ENCODE results near the gene CENPC.
"Not testable (repeated sequence)": the region's sequence is repeated elsewhere in the genome, so short reads cannot be mapped to it uniquely, and the experiment has no call there.

CENPC gene

GRCh38 chr4:67558493-67558892 is 13.2 kb upstream of the CENPC start, which contains the start of gene STAP1:
Gene STAP1 (plus strand): TSS chr4:67558727. CDS start chr4:67558810, 83 bp downstream.
- no peak within 1 kb of the TSS for H3K4me3 ChIP-seq (ENCODE audit: low read depth, low read length)
- no peak for DNase-seq
- H3K27me3 ChIP-seq (replicated peaks), result no peaks in the 10 kb centered on the region
- in situ Hi-C loops (cut with HindIII; ENCODE audit: low pct_ligation_motif_present, low sequenced_read_pairs), result no loop called here
- TF ChIP-seq CTCF (IDR thresholded peaks at IDR 0.05; ENCODE audit: low read depth, low read length, missing control alignments), result no peak
- no peaks in the 10 kb centered on the region for H3K36me3 ChIP-seq (replicated peaks)
- H3K27ac ChIP-seq, result no peak within 1 kb of the TSS

- Histone ChIP-seq H3K36me3 (replicated peaks) (no peaks in the 10 kb centered on the region), H3K27me3 (replicated peaks) (no peaks in the 10 kb centered on the region), H3K27ac (no peak overlapping the region), H3K4me3 (ENCODE audit: low read depth, low read length) (no peak overlapping the region)
- no peak for DNase-seq
- in situ Hi-C loops (cut with HindIII; ENCODE audit: low pct_ligation_motif_present, low sequenced_read_pairs), result no loop called here
- no peak for TF ChIP-seq CTCF (IDR thresholded peaks at IDR 0.05; ENCODE audit: low read depth, low read length, missing control alignments)
Observed at GRCh38 chr4:67556436-67556835, 11.1 kb upstream of the CENPC start.

GRCh38 chr4:67555447-67555846 is 10.1 kb upstream of the CENPC start:
- H3K27me3 ChIP-seq (replicated peaks), result no peaks in the 10 kb centered on the region
- no peak overlapping the region for H3K27ac ChIP-seq
- no peak for DNase-seq
- no peak overlapping the region for H3K4me3 ChIP-seq (ENCODE audit: low read depth, low read length)
- TF ChIP-seq CTCF (IDR thresholded peaks at IDR 0.05; ENCODE audit: low read depth, low read length, missing control alignments), result no peak
- in situ Hi-C loops (cut with HindIII; ENCODE audit: low pct_ligation_motif_present, low sequenced_read_pairs), result no loop called here
- H3K36me3 ChIP-seq (replicated peaks), result no peaks in the 10 kb centered on the region

- no peak overlapping the region for H3K4me3 ChIP-seq (ENCODE audit: low read depth, low read length)
- no peaks in the 10 kb centered on the region for H3K36me3 ChIP-seq (replicated peaks)
- H3K27ac ChIP-seq, result no peak overlapping the region
- no peak for TF ChIP-seq CTCF (IDR thresholded peaks at IDR 0.05; ENCODE audit: low read depth, low read length, missing control alignments)
- H3K27me3 ChIP-seq (replicated peaks), result no peaks in the 10 kb centered on the region
- no peak for DNase-seq
- in situ Hi-C loops (cut with HindIII; ENCODE audit: low pct_ligation_motif_present, low sequenced_read_pairs), result no loop called here
Observed at GRCh38 chr4:67554096-67554495, 8.8 kb upstream of the CENPC start.

- H3K27me3 ChIP-seq (replicated peaks); in situ Hi-C loops (cut with HindIII; ENCODE audit: low pct_ligation_motif_present, low sequenced_read_pairs); DNase-seq; H3K27ac ChIP-seq; H3K4me3 ChIP-seq (ENCODE audit: low read depth, low read length); H3K36me3 ChIP-seq (replicated peaks): not testable (repeated sequence)
Observed at GRCh38 chr4:67552146-67552792, 7.0 kb upstream of the CENPC start.

GRCh38 chr4:67550857-67551256 is 5.6 kb upstream of the CENPC start:
- Histone ChIP-seq H3K4me3 (ENCODE audit: low read depth, low read length) (no peak overlapping the region), H3K27me3 (replicated peaks) (no peaks in the 10 kb centered on the region), H3K27ac (no peak overlapping the region), H3K36me3 (replicated peaks) (no peaks in the 10 kb centered on the region)
- DNase-seq, result no peak
- no peak for TF ChIP-seq CTCF (IDR thresholded peaks at IDR 0.05; ENCODE audit: low read depth, low read length, missing control alignments)
- in situ Hi-C loops (cut with HindIII; ENCODE audit: low pct_ligation_motif_present, low sequenced_read_pairs), result no loop called here
